Suprapubic skin (tissue), 4 donors: ENCODE measurements around the gene WNT16. TPM values are rescaled to one million over a fixed set of nuclear protein-coding genes. Genes with fewer than 3 reads are reported as not detected.
A peak's percentile ranks its signal among the peaks of the same experiment; 100 is the strongest.

ENCODE experiments used
- DNase-seq, 2 donors: peaks; one replicate each; pipeline ENCODE4 v3.0.0-alpha.2; 2019; ENCODE audit warnings: low spot score in 2 of 2
- H3K27ac ChIP-seq: fragments of 200-600 bp; sonication (generic); one replicate; pipeline ENCODE4 v1.5.1; 2019
- H3K27me3 ChIP-seq: fragments of 200-600 bp; sonication (generic); one replicate; pipeline ENCODE4 v1.5.1; 2019
- H3K36me3 ChIP-seq: fragments of 200-600 bp; sonication (generic); one replicate; pipeline ENCODE4 v1.5.1; 2019
- H3K4me1 ChIP-seq: fragments of 200-600 bp; sonication (generic); one replicate; pipeline ENCODE4 v1.5.1; 2019
- H3K4me3 ChIP-seq: fragments of 200-600 bp; sonication (generic); one replicate; pipeline ENCODE4 v1.5.1; 2019; ENCODE audit warnings: mild to moderate bottlenecking
- H3K9me3 ChIP-seq: fragments of 200-600 bp; sonication (generic); one replicate; pipeline ENCODE4 v1.5.1; 2019
- EP300 ChIP-seq: sonication (generic); formaldehyde crosslinking; IDR thresholded peaks from one replicate; pipeline ENCODE4 v1.6.1; 2017; ENCODE audit warnings: antibody characterized with exemption
- POLR2A ChIP-seq, 2 donors: fragments of 450-650 bp; IDR thresholded peaks; one replicate each; pipeline ENCODE4 v1.6.1; 2017; ENCODE audit warnings: antibody characterized with exemption in 2 of 2, mild to moderate bottlenecking in 2 of 2, moderate library complexity in 2 of 2
- POLR2AphosphoS5 ChIP-seq, 3 donors: sonication (generic); formaldehyde crosslinking; IDR thresholded peaks; one replicate each; pipeline ENCODE4 v1.6.1; 2017; ENCODE audit warnings: antibody characterized with exemption in 3 of 3
- WGBS: methylation state at CpG from one replicate; pipeline ENCODE4 v1.1.5; 2018; 5-methylcytosine and 5-hydroxymethylcytosine counted together
- total RNA-seq, 4 donors: library from RNA; depleted of rRNA; stranded (reverse); fragments of >200 nt; gene quantifications; one replicate each; pipeline ENCODE4 v1.1.0, GENCODE V29; 2016
- TF ChIP-seq, protein P1 (sequence below), 2 donors: fragments of 200-600 bp in 1 of 2; fragments of 450-650 bp in 1 of 2; sonication (generic) in 1 of 2; IDR thresholded peaks; one replicate each; pipeline ENCODE4 v1.5.1; 2016 to 2019; ENCODE audit warnings: antibody characterized with exemption in 2 of 2, mild to moderate bottlenecking in 1 of 2, moderate library complexity in 1 of 2

The WNT16 gene
- total RNA-seq, 4 donors from 2014 or later = 11.6 to 28.8 (median 18.3) TPM

DNA sequence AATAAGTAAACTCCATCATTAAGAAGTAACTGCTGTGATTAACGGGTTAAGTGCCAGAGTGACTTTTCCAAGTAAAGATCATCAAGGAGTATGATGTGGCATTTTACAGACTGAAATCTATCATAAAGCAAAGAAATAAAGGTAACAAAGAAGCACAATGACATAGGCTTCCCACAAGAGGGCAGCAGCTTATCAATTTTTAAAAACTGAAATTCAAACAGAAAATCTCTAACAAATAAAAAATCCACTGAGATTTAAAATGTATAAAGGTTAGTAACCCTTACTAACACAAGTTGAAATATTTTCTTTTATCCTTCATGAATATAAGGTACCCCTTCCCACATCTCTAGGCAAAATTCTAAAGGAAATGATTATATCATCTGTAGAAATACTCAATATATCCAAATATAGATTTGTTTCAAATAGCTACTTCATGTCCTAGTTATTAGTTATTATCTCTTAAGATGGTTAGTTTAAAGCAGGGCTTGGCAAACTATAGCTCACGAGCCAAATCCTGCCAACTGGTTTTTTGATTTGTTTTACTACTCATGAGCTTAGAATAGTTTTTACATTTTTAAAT lies 38.1 kb downstream of the WNT16 start:
- no peaks in the 10 kb centered on the region for H3K4me1 ChIP-seq
- no peak for DNase-seq
- TF ChIP-seq, protein P1, sequence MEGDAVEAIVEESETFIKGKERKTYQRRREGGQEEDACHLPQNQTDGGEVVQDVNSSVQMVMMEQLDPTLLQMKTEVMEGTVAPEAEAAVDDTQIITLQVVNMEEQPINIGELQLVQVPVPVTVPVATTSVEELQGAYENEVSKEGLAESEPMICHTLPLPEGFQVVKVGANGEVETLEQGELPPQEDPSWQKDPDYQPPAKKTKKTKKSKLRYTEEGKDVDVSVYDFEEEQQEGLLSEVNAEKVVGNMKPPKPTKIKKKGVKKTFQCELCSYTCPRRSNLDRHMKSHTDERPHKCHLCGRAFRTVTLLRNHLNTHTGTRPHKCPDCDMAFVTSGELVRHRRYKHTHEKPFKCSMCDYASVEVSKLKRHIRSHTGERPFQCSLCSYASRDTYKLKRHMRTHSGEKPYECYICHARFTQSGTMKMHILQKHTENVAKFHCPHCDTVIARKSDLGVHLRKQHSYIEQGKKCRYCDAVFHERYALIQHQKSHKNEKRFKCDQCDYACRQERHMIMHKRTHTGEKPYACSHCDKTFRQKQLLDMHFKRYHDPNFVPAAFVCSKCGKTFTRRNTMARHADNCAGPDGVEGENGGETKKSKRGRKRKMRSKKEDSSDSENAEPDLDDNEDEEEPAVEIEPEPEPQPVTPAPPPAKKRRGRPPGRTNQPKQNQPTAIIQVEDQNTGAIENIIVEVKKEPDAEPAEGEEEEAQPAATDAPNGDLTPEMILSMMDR (IDR thresholded peaks at IDR 0.05) = peak; percentile 65 to 75
- TF ChIP-seq POLR2AphosphoS5 (IDR thresholded peaks at IDR 0.05) = no peak
- H3K27me3 ChIP-seq = no peaks in the 10 kb centered on the region
- 26% methylated on average over 2 of the region's 2 CpGs for WGBS
- no peak overlapping the region for H3K27ac ChIP-seq
- H3K4me3 ChIP-seq = no peak overlapping the region
- H3K9me3 ChIP-seq = no peaks in the 10 kb centered on the region
- peaks cover 9% of the 10 kb centered on the region for H3K36me3 ChIP-seq

DNA sequence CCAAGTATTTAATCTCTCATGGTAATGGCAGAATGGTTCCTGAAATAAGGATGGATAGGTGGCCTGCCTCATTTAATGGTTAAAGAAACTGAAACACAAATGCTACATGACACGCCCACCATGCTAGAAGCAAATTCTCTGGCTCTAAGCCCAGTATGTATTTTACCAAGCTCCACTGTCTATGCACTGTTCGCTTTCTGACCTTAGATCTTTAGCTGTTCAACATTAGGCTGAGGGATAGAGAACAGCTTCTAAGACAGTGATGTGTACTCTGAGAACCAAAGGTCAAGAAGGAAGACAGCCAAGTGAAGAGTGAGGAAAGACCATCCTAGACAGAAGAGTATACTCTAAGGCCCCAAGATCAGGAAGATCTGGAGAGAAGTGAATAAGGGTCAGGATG lies 40.7 kb downstream of the WNT16 start:
- Histone ChIP-seq H3K27me3 (no peaks in the 10 kb centered on the region), H3K9me3 (no peaks in the 10 kb centered on the region), H3K36me3 (peaks cover 6% of the 10 kb centered on the region), H3K4me3 (no peak overlapping the region), H3K4me1 (peaks cover 6% of the 10 kb centered on the region), H3K27ac (no peak overlapping the region)
- DNase-seq = no peak
- 44% methylated on average over 2 of the region's 2 CpGs for WGBS
- no peak for TF ChIP-seq POLR2A (IDR thresholded peaks at IDR 0.05)
- TF ChIP-seq, protein P1 (IDR thresholded peaks at IDR 0.05) = no peak
- TF ChIP-seq EP300 = no peak
- no peak for TF ChIP-seq POLR2AphosphoS5 (IDR thresholded peaks at IDR 0.05)

GRCh38 chr7:121371367-121371766 lies 42.6 kb downstream of the WNT16 start:
- 74% methylated on average over 1 of the region's 1 CpG for WGBS

DNA sequence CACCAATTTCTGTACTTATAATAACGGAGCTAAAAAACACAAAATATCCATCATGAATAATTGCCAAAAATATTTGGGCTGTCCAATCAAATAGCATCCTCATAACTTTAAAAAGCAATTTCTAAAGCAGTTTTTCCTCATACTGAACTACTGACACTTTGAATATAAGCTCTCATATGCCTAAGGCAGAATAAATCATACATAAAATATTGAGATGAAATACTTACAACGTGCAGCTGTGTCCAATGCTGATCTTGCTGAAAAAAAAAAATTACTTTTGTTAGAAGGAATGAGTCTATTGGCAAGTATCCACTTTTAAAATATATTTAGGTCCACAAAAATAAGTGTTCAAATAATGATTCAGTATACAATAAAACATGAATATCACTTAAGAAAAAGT lies 43.1 kb downstream of the WNT16 start:
- Histone ChIP-seq H3K27ac (no peak overlapping the region), H3K27me3 (no peaks in the 10 kb centered on the region), H3K36me3 (peaks cover 20% of the 10 kb centered on the region), H3K4me3 (no peak overlapping the region), H3K4me1 (peaks cover 6% of the 10 kb centered on the region), H3K9me3 (no peaks in the 10 kb centered on the region)
- no peak for DNase-seq
- 54% methylated on average over 2 of the region's 2 CpGs for WGBS
- TF ChIP-seq POLR2AphosphoS5 (IDR thresholded peaks at IDR 0.05) = no peak
- no peak for TF ChIP-seq EP300
- TF ChIP-seq POLR2A (IDR thresholded peaks at IDR 0.05) = no peak
- TF ChIP-seq, protein P1 (IDR thresholded peaks at IDR 0.05) = no peak

More at GRCh38 chr7:121371367-121371766, 42.6 kb downstream of the WNT16 start:
- TF ChIP-seq EP300 (no peak), POLR2A (IDR thresholded peaks at IDR 0.05) (no peak), POLR2AphosphoS5 (IDR thresholded peaks at IDR 0.05) (no peak)
- TF ChIP-seq, protein P1 (IDR thresholded peaks at IDR 0.05) = no peak
- Histone ChIP-seq H3K4me3 (no peak overlapping the region), H3K36me3 (peaks cover 20% of the 10 kb centered on the region), H3K27ac (no peak overlapping the region), H3K4me1 (peaks cover 6% of the 10 kb centered on the region), H3K27me3 (no peaks in the 10 kb centered on the region), H3K9me3 (no peaks in the 10 kb centered on the region)
- DNase-seq = no peak

GRCh38 chr7:121372376-121373010 lies 43.7 kb downstream of the WNT16 start:
- no peak for DNase-seq
- Histone ChIP-seq H3K27ac (no peak overlapping the region), H3K4me1 (peaks cover 6% of the 10 kb centered on the region), H3K4me3 (no peak overlapping the region), H3K9me3 (no peaks in the 10 kb centered on the region), H3K36me3 (peaks cover 20% of the 10 kb centered on the region), H3K27me3 (no peaks in the 10 kb centered on the region)
- WGBS = 88% methylated on average over 2 of the region's 2 CpGs
- no peak for TF ChIP-seq EP300
- TF ChIP-seq POLR2A (IDR thresholded peaks at IDR 0.05) = no peak
- TF ChIP-seq, protein P1 (IDR thresholded peaks at IDR 0.05) = no peak
- TF ChIP-seq POLR2AphosphoS5 (IDR thresholded peaks at IDR 0.05) = no peak
